ENCODE data around the gene OGDH. TPM values are rescaled to one million over a fixed set of nuclear protein-coding genes. Genes with fewer than 3 reads are reported as not detected.

Gene OGDH
- 35.1 TPM for polyA plus RNA-seq (2013, experiment 1 of 2)
- 33.9 TPM for polyA plus RNA-seq (2013, experiment 2 of 2)

DNA sequence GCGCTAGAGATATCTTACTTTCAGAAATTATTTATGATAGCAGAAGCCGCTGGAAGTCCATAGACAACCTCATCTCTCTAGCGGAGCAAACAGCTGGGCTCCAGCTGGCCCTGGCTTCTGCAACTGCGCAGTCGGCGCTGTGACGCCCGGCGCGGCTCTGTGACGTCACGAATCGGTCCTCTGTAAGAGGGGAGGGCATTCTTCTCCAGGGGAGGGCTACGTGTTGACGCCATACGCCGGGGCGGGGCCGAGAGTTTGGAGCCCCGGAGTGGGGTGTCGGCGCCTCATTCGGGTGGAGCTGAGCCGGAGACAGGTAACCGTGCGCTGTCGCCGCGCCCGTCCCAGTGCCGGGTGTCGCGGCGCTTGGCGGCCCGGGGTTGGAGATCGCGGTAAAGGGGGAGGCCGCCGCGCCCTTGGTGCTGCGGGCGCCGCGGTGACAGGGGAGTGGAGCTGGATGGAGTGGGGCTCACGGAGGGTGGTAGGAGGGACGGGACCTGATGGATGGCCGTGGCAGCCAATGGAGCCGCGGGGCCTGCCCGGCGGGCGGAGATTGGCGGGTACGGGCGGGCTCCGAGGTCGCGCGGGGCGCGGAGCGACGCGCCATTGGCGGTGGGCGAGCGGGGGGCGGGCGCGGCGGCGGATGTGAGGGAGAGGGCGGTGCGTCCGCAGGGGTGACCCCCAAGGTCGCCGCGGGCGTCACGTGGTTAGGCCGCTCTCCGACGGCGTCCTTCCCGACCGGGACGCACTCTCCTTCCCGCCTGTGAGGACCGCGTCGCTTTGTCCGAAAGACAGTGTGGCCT, at the start of gene OGDH:
Gene OGDH (plus strand): TSS at position 287 of the 800 bp plus-strand sequence. CDS start 17,717 bp downstream, outside the sequence.
- Histone ChIP-seq H3K27me3 (ENCODE audit: control insufficient read depth in 1 of 2, insufficient read depth in 1 of 2, low read length in 2 of 2) (no peaks in the 10 kb centered on the region), H2AK5ac (ENCODE audit: low read length, severe bottlenecking) (peak within 1 kb of the TSS; percentile 80)
- WGBS: under 1% methylated on average over 73 of the region's 93 CpGs

DNA sequence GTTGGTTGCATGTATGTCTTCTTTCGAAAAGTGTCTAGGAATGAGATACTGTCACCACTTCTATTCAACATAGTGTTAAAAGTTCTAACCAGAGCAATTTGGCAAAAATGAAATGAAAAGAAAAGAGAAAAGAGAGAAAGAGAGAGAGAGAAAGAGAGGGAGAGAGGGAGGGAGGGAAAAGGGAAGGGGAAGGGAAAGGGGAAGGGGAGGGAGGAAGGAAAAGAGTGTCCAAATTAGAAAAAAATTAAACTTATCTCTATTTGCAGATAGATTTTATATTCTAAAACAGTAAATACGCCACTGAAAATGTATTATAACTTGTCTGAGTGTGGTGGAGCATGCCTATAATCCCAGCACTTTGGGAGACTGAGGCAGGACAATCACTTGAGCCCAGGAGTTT, 48.9 kb upstream of the OGDH start:
- Histone ChIP-seq H3K27me3 (ENCODE audit: control insufficient read depth in 1 of 2, insufficient read depth in 1 of 2, low read length in 2 of 2) (no peaks in the 10 kb centered on the region), H3K4me1 (ENCODE audit: control insufficient read depth, insufficient read depth, low read depth, low read length) (peaks cover 10% of the 10 kb centered on the region), H3K14ac (ENCODE audit: low read length in 2 of 2) (no peak overlapping the region), H3K23ac (ENCODE audit: low read length in 2 of 2) (no peak overlapping the region), H2BK120ac (ENCODE audit: low read depth, low read length) (no peak overlapping the region), H3K4me3 (ENCODE audit: insufficient read depth in 1 of 2, low read depth in 1 of 2, low read length in 2 of 2) (no peak overlapping the region), H2BK12ac (ENCODE audit: low read length in 2 of 2) (no peak overlapping the region), H4K91ac (ENCODE audit: low read length) (no peak overlapping the region), H3K4me2 (ENCODE audit: low read length, poor library complexity, severe bottlenecking) (no peak overlapping the region), H2BK5ac (ENCODE audit: low read depth, low read length, poor library complexity, severe bottlenecking) (no peak overlapping the region), H3K79me1 (replicated peaks; ENCODE audit: low read length, poor library complexity, severe bottlenecking) (no peaks in the 10 kb centered on the region), H2AFZ (ENCODE audit: low read depth, low read length) (no peak overlapping the region), H3K4ac (ENCODE audit: low read depth in 1 of 2, low read length in 2 of 2) (no peak overlapping the region), H3K9ac (ENCODE audit: low read length) (no peak overlapping the region), H3K36me3 (ENCODE audit: control insufficient read depth in 1 of 2, insufficient read depth in 2 of 2, low read depth in 1 of 2, low read length in 2 of 2) (no peaks in the 10 kb centered on the region), H3K27ac (ENCODE audit: low read length, poor library complexity, severe bottlenecking) (no peak overlapping the region), H4K8ac (ENCODE audit: low read length) (no peak overlapping the region), H2AK5ac (ENCODE audit: low read length, severe bottlenecking) (no peak overlapping the region), H3K18ac (ENCODE audit: low read depth in 1 of 2, low read length in 2 of 2) (no peak overlapping the region), H3K9me3 (ENCODE audit: control insufficient read depth, low read length) (no peaks in the 10 kb centered on the region), H2BK15ac (ENCODE audit: low read depth, poor library complexity, severe bottlenecking) (no peak overlapping the region)
- DNase-seq: no peak
- no CpG with 5 or more reads among the region's 2 CpGs for WGBS

More for the DNA sequence above, at the start of gene OGDH:
- Histone ChIP-seq H3K23ac (ENCODE audit: low read length in 2 of 2) (no peak within 1 kb of the TSS), H3K4ac (ENCODE audit: low read depth in 1 of 2, low read length in 2 of 2) (peak within 1 kb of the TSS in 1 of 2 experiments; percentile 89), H2AFZ (ENCODE audit: low read depth, low read length) (peak within 1 kb of the TSS; percentile 72), H4K8ac (ENCODE audit: low read length) (peak within 1 kb of the TSS; percentile 91), H3K4me2 (ENCODE audit: low read length, poor library complexity, severe bottlenecking) (peak within 1 kb of the TSS; percentile 91), H2BK15ac (ENCODE audit: low read depth, poor library complexity, severe bottlenecking) (no peak within 1 kb of the TSS), H4K91ac (ENCODE audit: low read length) (peak within 1 kb of the TSS; percentile 96), H3K27ac (ENCODE audit: low read length, poor library complexity, severe bottlenecking) (peak within 1 kb of the TSS; percentile 63), H3K4me3 (ENCODE audit: insufficient read depth in 1 of 2, low read depth in 1 of 2, low read length in 2 of 2) (peak within 1 kb of the TSS; percentile 92 to 99), H2BK120ac (ENCODE audit: low read depth, low read length) (peak within 1 kb of the TSS; percentile 78), H3K9ac (ENCODE audit: low read length) (peak within 1 kb of the TSS; percentile 94), H3K18ac (ENCODE audit: low read depth in 1 of 2, low read length in 2 of 2) (peak within 1 kb of the TSS; percentile 98 to 100), H2BK5ac (ENCODE audit: low read depth, low read length, poor library complexity, severe bottlenecking) (peak within 1 kb of the TSS; percentile 77), H3K79me1 (replicated peaks; ENCODE audit: low read length, poor library complexity, severe bottlenecking) (no peaks in the 10 kb centered on the region), H3K14ac (ENCODE audit: low read length in 2 of 2) (peak within 1 kb of the TSS in 1 of 2 experiments; percentile 96), H2BK12ac (ENCODE audit: low read length in 2 of 2) (peak within 1 kb of the TSS in 1 of 2 experiments; percentile 15), H3K9me3 (ENCODE audit: control insufficient read depth, low read length) (no peaks in the 10 kb centered on the region), H3K4me1 (ENCODE audit: control insufficient read depth, insufficient read depth, low read depth, low read length) (peaks cover 9% of the 10 kb centered on the region), H3K36me3 (ENCODE audit: control insufficient read depth in 1 of 2, insufficient read depth in 2 of 2, low read depth in 1 of 2, low read length in 2 of 2) (no peaks in the 10 kb centered on the region)
- DNase-seq: peak; percentile 99

DNA sequence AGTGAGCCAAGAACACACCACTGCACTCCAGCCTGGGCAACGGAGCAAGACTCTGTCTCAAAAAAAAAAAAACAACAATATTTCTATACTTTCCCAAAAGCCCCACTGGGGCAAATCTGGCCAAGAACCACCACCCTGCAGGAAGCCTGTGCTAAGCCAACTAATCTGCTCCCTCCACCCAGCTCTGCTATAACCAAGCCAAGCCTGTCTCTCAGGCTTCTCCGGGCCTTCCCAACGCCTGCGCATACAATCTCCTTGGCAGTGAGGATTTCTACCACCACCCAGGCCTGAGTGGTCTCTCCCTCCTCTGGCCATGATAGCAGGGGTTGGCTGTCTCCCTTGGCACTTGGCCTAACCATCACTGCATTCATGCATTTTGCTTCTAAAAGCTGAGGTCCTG, 46.9 kb upstream of the OGDH start:
- H3K4me1 ChIP-seq (ENCODE audit: control insufficient read depth, insufficient read depth, low read depth, low read length): peaks cover 15% of the 10 kb centered on the region
- peaks cover 10% of the 10 kb centered on the region for H3K79me1 ChIP-seq (replicated peaks; ENCODE audit: low read length, poor library complexity, severe bottlenecking)
- no peak overlapping the region for H3K14ac ChIP-seq (ENCODE audit: low read length in 2 of 2)
- no peak for DNase-seq
- H2AK5ac ChIP-seq (ENCODE audit: low read length, severe bottlenecking): no peak overlapping the region
- no peak overlapping the region for H3K27ac ChIP-seq (ENCODE audit: low read length, poor library complexity, severe bottlenecking)
- H4K91ac ChIP-seq (ENCODE audit: low read length): no peak overlapping the region
- no peaks in the 10 kb centered on the region for H3K27me3 ChIP-seq (ENCODE audit: control insufficient read depth in 1 of 2, insufficient read depth in 1 of 2, low read length in 2 of 2)
- no peak overlapping the region for H3K9ac ChIP-seq (ENCODE audit: low read length)
- H2BK15ac ChIP-seq (ENCODE audit: low read depth, poor library complexity, severe bottlenecking): no peak overlapping the region
- no peak overlapping the region for H2AFZ ChIP-seq (ENCODE audit: low read depth, low read length)
- H3K4ac ChIP-seq (ENCODE audit: low read depth in 1 of 2, low read length in 2 of 2): no peak overlapping the region
- H2BK5ac ChIP-seq (ENCODE audit: low read depth, low read length, poor library complexity, severe bottlenecking): no peak overlapping the region
- no peak overlapping the region for H3K4me2 ChIP-seq (ENCODE audit: low read length, poor library complexity, severe bottlenecking)
- WGBS: 90% methylated on average over 4 of the region's 4 CpGs
- no peak overlapping the region for H2BK120ac ChIP-seq (ENCODE audit: low read depth, low read length)
- no peak overlapping the region for H3K23ac ChIP-seq (ENCODE audit: low read length in 2 of 2)
- no peak overlapping the region for H2BK12ac ChIP-seq (ENCODE audit: low read length in 2 of 2)
- H4K8ac ChIP-seq (ENCODE audit: low read length): no peak overlapping the region
- no peak overlapping the region for H3K4me3 ChIP-seq (ENCODE audit: insufficient read depth in 1 of 2, low read depth in 1 of 2, low read length in 2 of 2)
- H3K36me3 ChIP-seq (ENCODE audit: control insufficient read depth in 1 of 2, insufficient read depth in 2 of 2, low read depth in 1 of 2, low read length in 2 of 2): peaks cover 14% of the 10 kb centered on the region in 2 experiments
- H3K18ac ChIP-seq (ENCODE audit: low read depth in 1 of 2, low read length in 2 of 2): no peak overlapping the region
- H3K9me3 ChIP-seq (ENCODE audit: control insufficient read depth, low read length): no peaks in the 10 kb centered on the region

DNA sequence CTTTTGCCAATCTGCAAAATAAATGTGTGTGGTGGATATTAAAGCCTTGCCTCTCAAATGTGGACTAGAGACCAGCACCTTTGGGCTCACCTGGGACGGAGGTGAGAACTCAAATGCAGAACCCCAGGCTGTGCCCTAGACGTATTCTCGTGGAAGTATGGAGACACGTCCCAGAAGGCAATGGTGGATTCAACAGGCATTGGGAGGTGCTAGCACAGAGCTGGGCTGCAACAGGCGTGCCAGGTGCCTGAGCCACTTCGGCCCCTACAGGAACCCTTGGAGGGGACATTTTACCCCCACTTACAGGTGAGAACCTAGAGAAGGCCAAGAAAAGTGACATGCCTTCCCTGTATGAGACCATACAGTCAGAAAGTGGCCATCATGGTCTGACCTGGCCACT, 44.9 kb upstream of the OGDH start:
- Histone ChIP-seq H3K4me3 (ENCODE audit: insufficient read depth in 1 of 2, low read depth in 1 of 2, low read length in 2 of 2) (no peak overlapping the region), H2AFZ (ENCODE audit: low read depth, low read length) (no peak overlapping the region), H2AK5ac (ENCODE audit: low read length, severe bottlenecking) (no peak overlapping the region), H3K4ac (ENCODE audit: low read depth in 1 of 2, low read length in 2 of 2) (no peak overlapping the region), H3K4me2 (ENCODE audit: low read length, poor library complexity, severe bottlenecking) (no peak overlapping the region), H3K27me3 (ENCODE audit: control insufficient read depth in 1 of 2, insufficient read depth in 1 of 2, low read length in 2 of 2) (no peaks in the 10 kb centered on the region), H3K23ac (ENCODE audit: low read length in 2 of 2) (no peak overlapping the region), H4K91ac (ENCODE audit: low read length) (no peak overlapping the region), H3K18ac (ENCODE audit: low read depth in 1 of 2, low read length in 2 of 2) (no peak overlapping the region), H3K79me1 (replicated peaks; ENCODE audit: low read length, poor library complexity, severe bottlenecking) (peaks cover 17% of the 10 kb centered on the region), H2BK120ac (ENCODE audit: low read depth, low read length) (no peak overlapping the region), H3K36me3 (ENCODE audit: control insufficient read depth in 1 of 2, insufficient read depth in 2 of 2, low read depth in 1 of 2, low read length in 2 of 2) (peaks cover 32 to 34% of the 10 kb centered on the region in 2 experiments), H2BK15ac (ENCODE audit: low read depth, poor library complexity, severe bottlenecking) (no peak overlapping the region), H2BK12ac (ENCODE audit: low read length in 2 of 2) (no peak overlapping the region), H3K4me1 (ENCODE audit: control insufficient read depth, insufficient read depth, low read depth, low read length) (peaks cover 15% of the 10 kb centered on the region), H3K9ac (ENCODE audit: low read length) (no peak overlapping the region), H3K14ac (ENCODE audit: low read length in 2 of 2) (no peak overlapping the region), H4K8ac (ENCODE audit: low read length) (no peak overlapping the region), H3K9me3 (ENCODE audit: control insufficient read depth, low read length) (no peaks in the 10 kb centered on the region), H2BK5ac (ENCODE audit: low read depth, low read length, poor library complexity, severe bottlenecking) (no peak overlapping the region), H3K27ac (ENCODE audit: low read length, poor library complexity, severe bottlenecking) (no peak overlapping the region)
- WGBS: 94% methylated on average over 6 of the region's 6 CpGs
- DNase-seq: no peak

Data from mesenchymal stem cell (in vitro differentiated cells and primary cell).